GM12878 (cell line): ENCODE results near the gene CHST8. TPM values are rescaled to one million over a fixed set of nuclear protein-coding genes. Genes with fewer than 3 reads are reported as not detected.

Source experiments
- ATAC-seq: fragments of 200-7000 bp; cut with Tn5 transposase; 3 replicates; pipeline ENCODE4 v1.9.1; 2020; ENCODE audit warnings: mild to moderate bottlenecking, moderate library complexity
- BruUV-seq: library from RNA; stranded (reverse); fragments of 400-500 nt; replicated peaks from 2 replicates; lab custom pipeline; 2021; lab: Mats Ljungman, UMichigan
- CTCF ChIA-PET: fragments of 300-600 bp; sonication (Branson Sonifier 250); formaldehyde crosslinking; extraction: SDS; loops from one replicate; lab custom pipeline; 2021; ENCODE audit warnings: inconsistent platforms; lab: Yijun Ruan, JAX
- POLR2A ChIA-PET: fragments of 350-600 bp; formaldehyde crosslinking; extraction: SDS; loops from one replicate; lab custom pipeline; 2021; ENCODE audit warnings: inconsistent platforms; lab: Charles Lee
- RAD21 ChIA-PET: fragments of 300-600 bp; sonication (Branson Sonifier 250); formaldehyde crosslinking; loops from one replicate; lab custom pipeline; 2023; ENCODE audit warnings: antibody characterized with exemption; ENCODE audit not compliant: unreplicated experiment; lab: Charles Lee
- SMC1A ChIA-PET: fragments of 300-600 bp; sonication (Branson Sonifier 250); formaldehyde crosslinking; loops from one replicate; lab custom pipeline; 2023; ENCODE audit not compliant: unreplicated experiment, uncharacterized antibody; lab: Charles Lee
- DNase-seq: peaks from one replicate; pipeline ENCODE4 v3.0.0-alpha.2; 2011; ENCODE audit warnings: low read depth, low spot score
- FAIRE-seq: peaks from 3 replicates; lab custom pipeline; 2011; peaks lifted over from hg19 to GRCh38; lab: Jason Lieb, UNC
- H2AFZ ChIP-seq: 2 replicates; pipeline ENCODE4 v1.6.0; 2011; ENCODE audit warnings: low read depth, low read length, control low read depth; ENCODE audit not compliant: control insufficient read depth
- H3K27ac ChIP-seq: 2 replicates; pipeline ENCODE4 v1.5.1; 2011; ENCODE audit warnings: control low read depth; ENCODE audit not compliant: control insufficient read depth, insufficient read depth
- H3K27me3 ChIP-seq, 2 experiments: replicated peaks in 1 of 2; 2 replicates each; pipeline versions ENCODE4 v1.6.0 to v1.6.1; 2011; ENCODE audit warnings: low read length in 1 of 2; ENCODE audit not compliant: control insufficient read depth in 2 of 2, insufficient read depth in 2 of 2
- H3K36me3 ChIP-seq, 2 experiments: 2 replicates each; pipeline ENCODE4 v1.5.1; 2011; ENCODE audit warnings: low read length in 1 of 2; ENCODE audit not compliant: control insufficient read depth in 2 of 2, insufficient read depth in 2 of 2
- H3K4me1 ChIP-seq: 2 replicates; pipeline ENCODE4 v1.6.1; 2011; ENCODE audit warnings: mild to moderate bottlenecking, low read length, moderate library complexity, mixed read lengths; ENCODE audit not compliant: control insufficient read depth, insufficient read depth
- H3K4me2 ChIP-seq: 2 replicates; pipeline ENCODE4 v1.6.0; 2011; ENCODE audit warnings: control low read depth; ENCODE audit not compliant: control insufficient read depth, insufficient read depth
- H3K4me3 ChIP-seq: fragments of 200-600 bp; sonication (generic); 2 replicates; pipeline ENCODE4 v1.5.1; 2016
- H3K79me2 ChIP-seq: 2 replicates; pipeline ENCODE4 v1.6.0; 2011; ENCODE audit warnings: low read length; ENCODE audit not compliant: control insufficient read depth, insufficient read depth
- H3K9ac ChIP-seq: 2 replicates; pipeline ENCODE4 v1.8.0; 2011; ENCODE audit warnings: low read length, control low read depth, mixed read lengths; ENCODE audit not compliant: control insufficient read depth, insufficient read depth
- H3K9me3 ChIP-seq: replicated peaks from 3 replicates; pipeline ENCODE4 v1.5.1; 2011; ENCODE audit warnings: mild to moderate bottlenecking, low read length; ENCODE audit not compliant: control insufficient read depth, insufficient read depth
- H4K20me1 ChIP-seq: 2 replicates; pipeline ENCODE4 v1.6.0; 2011; ENCODE audit not compliant: control insufficient read depth, insufficient read depth
- IKZF2 ChIP-seq, 2 experiments: fragments of 450-650 bp; IDR thresholded peaks; 2 replicates each; pipeline ENCODE4 v1.6.1; 2017; ENCODE audit warnings: mild to moderate bottlenecking in 2 of 2, moderate library complexity in 2 of 2
- KDM1A ChIP-seq: fragments of 200-600 bp; sonication (generic); IDR thresholded peaks from 2 replicates; pipeline ENCODE4 v1.6.1; 2016; ENCODE audit warnings: borderline replicate concordance
- RCOR1 ChIP-seq: conservative IDR thresholded peaks from 2 replicates; pipeline ENCODE4 v1.6.1; 2012; ENCODE audit warnings: low read depth, low read length, improper control_type of control experiment
- ZNF592 ChIP-seq: fragments of 450-650 bp; IDR thresholded peaks from 2 replicates; pipeline ENCODE4 v1.6.1; 2017; ENCODE audit warnings: mild to moderate bottlenecking, moderate library complexity
- WGBS: methylation state at CpG from one replicate; pipeline ENCODE4 v1.1.6; 2016; ENCODE audit warnings: low lambda C conversion rate; ENCODE audit not compliant: insufficient replicate concordance, insufficient coverage; ENCODE audit errors: missing lambda C conversion rate; 5-methylcytosine and 5-hydroxymethylcytosine counted together
- in situ Hi-C: fragments of 300-500 bp; cut with MboI; formaldehyde crosslinking; loops from 9 replicates; pipeline ENCODE4 v1.14.3; 2018; ENCODE audit warnings: mixed read lengths
- intact Hi-C: fragments of 100-400 bp; cut with micrococcal nuclease; formaldehyde crosslinking; loops from one replicate; pipeline ENCODE4 v1.14.2; 2022; ENCODE audit not compliant: unreplicated experiment
- polyA plus RNA-seq, 11 experiments: library from polyadenylated mRNA; depleted of rRNA in 4 of 11; unstranded in 6 of 11; stranded (reverse) in 5 of 11; fragments of >200 nt; fragmentation: Nextera tagmentation in 4 of 11; fragmentation: Illumina TruSeq in 1 of 11; extraction: Ambion mirVana in 4 of 11; extraction: Trizol in 1 of 11; gene quantifications; 1 replicate in 1 of 11; 2 replicates in 10 of 11; pipeline versions ENCODE4 v1.2.1 to v1.2.3, GENCODE V29; 2011 to 2016; ENCODE audit warnings: inconsistent platforms in 2 of 11, missing spikeins in 2 of 11, low read depth in 1 of 11
- total RNA-seq, 4 experiments: library from RNA; depleted of rRNA in 3 of 4; stranded (reverse); fragments of >200 nt in 3 of 4; fragmentation: Illumina TruSeq in 1 of 4; extraction: Trizol in 1 of 4; gene quantifications; 2 replicates each; pipeline versions ENCODE4 v1.2.1 to v1.2.3, GENCODE V29; 2013 to 2021
- TF ChIP-seq, protein P1 (sequence below): IDR thresholded peaks from 2 replicates; pipeline ENCODE4 v1.6.1; 2012; ENCODE audit warnings: low read depth, low read length, improper control_type of control experiment

Gene CHST8
- total and polyA plus RNA-seq, 10 of the 15 experiments (the other 5 are each of a cell fraction or from before 2014, with no cell fraction given): 0.06 TPM; not detected in 9

DNA sequence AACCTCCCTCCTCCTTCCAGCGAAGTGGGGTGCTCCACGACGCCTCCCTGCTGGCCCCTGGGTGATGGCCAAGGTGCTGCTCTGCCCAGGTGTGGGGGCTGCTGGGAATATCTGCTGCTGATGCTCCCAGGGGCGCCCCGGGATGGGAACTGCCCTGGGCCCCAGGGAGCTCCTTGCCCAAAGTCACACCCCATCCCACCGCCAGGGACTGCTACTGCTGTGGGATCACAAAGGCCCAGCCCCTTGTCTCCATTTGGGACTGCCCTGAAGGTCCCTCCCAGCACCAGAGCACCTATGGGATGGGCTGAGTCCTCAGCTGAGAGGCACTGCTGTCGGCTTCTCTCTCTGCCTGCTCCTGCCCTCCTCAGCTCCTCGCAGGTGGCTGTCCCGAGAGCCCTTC, 19.0 kb downstream of the CHST8 start:
- ChIA-PET POLR2A (no interaction called here), CTCF (no interaction called here), RAD21 (no interaction called here), SMC1A (no interaction called here)
- ATAC-seq (no peak), FAIRE-seq (no peak), DNase-seq (no peak)
- Histone ChIP-seq H3K4me3 (no peak overlapping the region), H4K20me1 (no peaks in the 10 kb centered on the region), H3K9ac (no peak overlapping the region), H3K9me3 (no peaks in the 10 kb centered on the region), H2AFZ (no peak overlapping the region), H3K36me3 (no peaks in the 10 kb centered on the region), H3K27me3 (no peaks in the 10 kb centered on the region; a peak in 1 of 4 replicates), H3K27ac (no peak overlapping the region), H3K79me2 (no peaks in the 10 kb centered on the region), H3K4me1 (no peaks in the 10 kb centered on the region), H3K4me2 (no peak overlapping the region)
- in situ Hi-C loops (no loop called here), intact Hi-C loops (no loop called here)
- 1% methylated on average over 9 of the region's 9 CpGs for WGBS
- no TSS peak for BruUV-seq
- TF ChIP-seq, protein P1, sequence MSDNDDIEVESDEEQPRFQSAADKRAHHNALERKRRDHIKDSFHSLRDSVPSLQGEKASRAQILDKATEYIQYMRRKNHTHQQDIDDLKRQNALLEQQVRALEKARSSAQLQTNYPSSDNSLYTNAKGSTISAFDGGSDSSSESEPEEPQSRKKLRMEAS: no peak
- TF ChIP-seq ZNF592 (no peak), IKZF2 (IDR thresholded peaks at IDR 0.05) (no peak), RCOR1 (no peak), KDM1A (no peak)
